22Rv1 (cell line): ENCODE results near the gene PSMG3.

ENCODE experiments used
- CTCF ChIP-seq: fragments of 450-650 bp; IDR thresholded peaks from 2 replicates; pipeline ENCODE4 v1.5.1; 2017; ENCODE audit warnings: mild to moderate bottlenecking
- ZFX ChIP-seq: fragments of 450-650 bp; IDR thresholded peaks from 2 replicates; pipeline ENCODE4 v1.6.1; 2017; ENCODE audit warnings: antibody characterized with exemption, borderline replicate concordance

DNA sequence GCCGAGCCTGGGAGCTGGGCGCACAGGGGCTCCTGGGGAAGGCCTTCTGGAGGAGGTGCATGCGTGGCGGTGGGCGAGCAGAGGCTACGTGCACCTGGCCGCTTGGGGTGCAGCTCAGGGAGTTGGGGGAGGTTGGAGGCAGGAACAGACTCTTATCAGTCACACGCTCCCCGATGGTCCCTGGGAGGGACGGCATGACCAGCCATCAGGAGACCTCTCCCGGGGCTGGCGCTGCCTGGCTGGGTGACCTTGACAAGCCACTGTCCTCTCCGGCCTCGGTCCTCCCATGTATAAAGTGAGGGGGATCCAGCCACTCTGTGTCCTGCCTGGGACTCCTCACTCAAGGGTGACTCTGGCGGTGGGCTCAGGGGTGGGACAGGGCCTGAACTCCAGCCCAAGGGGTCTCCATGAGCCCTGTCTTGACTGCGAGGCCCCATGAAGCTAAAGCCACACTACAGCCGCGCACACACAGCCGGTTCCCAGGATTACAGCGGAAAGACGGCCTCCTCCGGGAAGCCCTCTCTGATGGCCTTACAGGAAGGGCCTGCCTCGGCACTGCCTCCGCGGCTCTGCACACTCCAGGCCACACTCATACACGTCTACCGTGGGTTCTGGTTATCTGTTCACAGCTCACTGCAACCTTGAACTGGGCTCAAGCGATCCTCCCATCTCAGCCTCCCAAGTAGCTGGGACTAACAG, 16.2 kb downstream of the PSMG3 start:
- TF ChIP-seq CTCF (no peak), ZFX (no peak)
